Duodenal mucosa (tissue), 2 donors: Measurements from ENCODE around the gene UGT1A9.

ENCODE experiments used
- H3K27ac ChIP-seq: one replicate; pipeline ENCODE4 v1.7.0; 2013; ENCODE audit warnings: low read depth, low read length
- H3K27me3 ChIP-seq, 2 donors: one replicate each; pipeline ENCODE4 v1.7.0; 2013; ENCODE audit warnings: low read length in 2 of 2, control low read depth in 1 of 2; ENCODE audit not compliant: insufficient read depth in 2 of 2, control insufficient read depth in 1 of 2
- H3K36me3 ChIP-seq, 2 donors: one replicate each; pipeline ENCODE4 v1.7.0; 2013; ENCODE audit warnings: low read length in 2 of 2, control low read depth in 1 of 2; ENCODE audit not compliant: insufficient read depth in 2 of 2, control insufficient read depth in 1 of 2
- H3K4me1 ChIP-seq, 2 donors: one replicate each; pipeline ENCODE4 v1.7.0; 2013; ENCODE audit warnings: low read length in 2 of 2, control low read depth in 1 of 2; ENCODE audit not compliant: insufficient read depth in 2 of 2, control insufficient read depth in 1 of 2
- H3K4me3 ChIP-seq, 2 donors: one replicate each; pipeline ENCODE4 v1.7.0; 2013; ENCODE audit warnings: low read length in 2 of 2, low read depth in 1 of 2
- H3K9ac ChIP-seq, 2 donors: one replicate each; pipeline ENCODE4 v1.7.0; 2013; ENCODE audit warnings: low read length in 2 of 2, low read depth in 1 of 2
- H3K9me3 ChIP-seq, 2 donors: one replicate each; pipeline ENCODE4 v1.7.0; 2013; ENCODE audit warnings: low read length in 2 of 2, control low read depth in 1 of 2; ENCODE audit not compliant: control insufficient read depth in 1 of 2

The UGT1A9 gene

DNA sequence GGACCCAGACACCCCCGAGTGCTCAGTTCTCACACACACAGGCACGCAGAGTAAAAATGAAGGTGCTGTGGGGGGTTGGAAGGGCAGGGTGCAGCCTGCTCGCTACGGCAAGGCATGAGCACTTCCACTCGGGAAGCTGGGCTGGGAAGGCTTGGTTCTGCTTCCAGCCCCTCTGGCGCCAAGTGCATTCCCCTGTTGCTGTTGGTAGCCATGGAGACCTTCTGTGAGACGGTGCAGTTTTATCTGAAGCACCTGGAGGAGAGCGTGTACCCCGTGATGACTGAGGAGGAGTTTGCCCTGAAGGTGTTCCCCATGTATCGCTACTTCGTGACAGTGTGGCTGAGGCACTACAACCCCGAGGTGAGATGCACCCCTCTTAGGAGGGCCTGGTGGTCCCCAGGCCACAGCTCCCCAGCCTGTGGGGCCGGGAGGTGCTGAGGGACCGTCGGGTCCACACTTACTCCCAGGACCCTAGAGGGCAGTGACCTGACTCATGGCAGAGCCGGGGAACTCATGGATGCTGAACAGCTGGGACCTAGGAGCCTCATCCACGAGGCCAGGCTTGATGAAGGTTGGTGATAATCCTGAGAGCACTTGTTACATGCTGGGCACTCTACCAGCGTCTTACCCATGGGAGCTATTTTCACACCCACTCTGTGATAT, 121.9 kb downstream of the UGT1A9 start:
- H3K4me1 ChIP-seq = peaks cover 0 to 7% of the 10 kb centered on the region in 2 donors
- H3K27ac ChIP-seq = no peak overlapping the region
- no peak overlapping the region for H3K4me3 ChIP-seq
- H3K36me3 ChIP-seq = no peaks in the 10 kb centered on the region
- no peaks in the 10 kb centered on the region for H3K27me3 ChIP-seq
- H3K9me3 ChIP-seq = no peaks in the 10 kb centered on the region
- no peak overlapping the region for H3K9ac ChIP-seq

- Histone ChIP-seq H3K27me3 (no peaks in the 10 kb centered on the region), H3K36me3 (no peaks in the 10 kb centered on the region), H3K9me3 (no peaks in the 10 kb centered on the region), H3K9ac (no peak overlapping the region), H3K4me1 (peaks cover 0 to 7% of the 10 kb centered on the region in 2 donors), H3K4me3 (no peak overlapping the region), H3K27ac (no peak overlapping the region)
Observed at GRCh38 chr2:233794128-233794658, 122.5 kb downstream of the UGT1A9 start.

- Histone ChIP-seq H3K9ac (no peak overlapping the region), H3K9me3 (no peaks in the 10 kb centered on the region), H3K4me3 (no peak overlapping the region), H3K36me3 (no peaks in the 10 kb centered on the region), H3K27me3 (no peaks in the 10 kb centered on the region), H3K27ac (no peak overlapping the region), H3K4me1 (peaks cover 0 to 7% of the 10 kb centered on the region in 2 donors)
Observed at GRCh38 chr2:233795735-233796171, 124.1 kb downstream of the UGT1A9 start.

- Histone ChIP-seq H3K36me3 (no peaks in the 10 kb centered on the region), H3K4me1 (peaks cover 0 to 7% of the 10 kb centered on the region in 2 donors), H3K27me3 (no peaks in the 10 kb centered on the region), H3K27ac (no peak overlapping the region), H3K9me3 (no peaks in the 10 kb centered on the region), H3K9ac (no peak overlapping the region), H3K4me3 (no peak overlapping the region)
Observed at GRCh38 chr2:233796254-233796653, 124.6 kb downstream of the UGT1A9 start.

DNA sequence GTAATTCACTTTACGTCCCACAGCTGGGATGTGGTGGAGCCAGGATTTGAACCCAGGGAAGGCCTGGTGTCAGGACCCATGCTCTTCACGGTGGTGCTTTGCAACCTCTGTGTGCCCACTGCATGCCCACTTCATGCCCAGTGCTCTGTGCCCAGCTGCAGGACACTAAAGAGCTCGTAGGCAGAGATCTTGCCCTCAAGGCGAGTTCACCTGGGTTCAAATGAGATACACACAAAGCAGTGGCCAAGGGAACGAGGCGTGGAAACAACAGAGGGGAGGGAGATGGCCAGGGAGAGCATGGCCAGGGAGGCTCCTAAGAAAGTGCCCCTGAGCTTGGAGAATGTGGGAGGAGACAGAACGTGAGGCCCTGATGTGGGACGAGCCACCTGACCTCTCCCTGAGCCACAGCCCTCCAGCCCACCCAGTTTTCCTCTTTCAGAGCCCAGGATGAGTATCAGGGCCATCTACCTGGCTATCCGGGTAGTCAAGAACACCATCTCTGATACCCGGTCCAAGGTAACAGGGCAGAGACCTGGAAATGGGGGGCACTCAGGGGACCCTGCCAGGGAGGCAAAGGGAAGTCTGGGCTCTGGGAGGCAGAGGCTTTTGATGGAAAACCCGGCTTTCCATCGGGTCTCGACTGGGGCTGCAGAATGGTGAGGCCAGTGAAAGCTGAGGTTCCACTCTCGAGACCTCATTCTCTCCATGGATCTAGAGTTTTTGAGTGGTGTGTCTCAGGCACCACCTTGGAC, 126.8 kb downstream of the UGT1A9 start:
- Histone ChIP-seq H3K9ac (no peak overlapping the region), H3K27me3 (no peaks in the 10 kb centered on the region), H3K9me3 (no peaks in the 10 kb centered on the region)

GRCh38 chr2:233799087-233799665, 127.5 kb downstream of the UGT1A9 start:
- no peaks in the 10 kb centered on the region for H3K4me1 ChIP-seq

More for the DNA sequence above, 126.8 kb downstream of the UGT1A9 start:
- Histone ChIP-seq H3K4me1 (peaks cover 0 to 3% of the 10 kb centered on the region in 2 donors), H3K36me3 (no peaks in the 10 kb centered on the region), H3K27ac (no peak overlapping the region), H3K4me3 (no peak overlapping the region)

GRCh38 chr2:233799716-233800115, 128.0 kb downstream of the UGT1A9 start:
- H3K9me3 ChIP-seq = no peaks in the 10 kb centered on the region
- H3K27me3 ChIP-seq = no peaks in the 10 kb centered on the region
- no peaks in the 10 kb centered on the region for H3K36me3 ChIP-seq
- H3K4me1 ChIP-seq = no peaks in the 10 kb centered on the region
- H3K27ac ChIP-seq = no peak overlapping the region
- H3K9ac ChIP-seq = no peak overlapping the region
- H3K4me3 ChIP-seq = no peak overlapping the region

More at GRCh38 chr2:233799087-233799665, 127.5 kb downstream of the UGT1A9 start:
- no peaks in the 10 kb centered on the region for H3K9me3 ChIP-seq
- no peak overlapping the region for H3K27ac ChIP-seq
- no peak overlapping the region for H3K9ac ChIP-seq
- H3K27me3 ChIP-seq = no peaks in the 10 kb centered on the region
- H3K36me3 ChIP-seq = no peaks in the 10 kb centered on the region
- no peak overlapping the region for H3K4me3 ChIP-seq

GRCh38 chr2:233800208-233800607, 128.5 kb downstream of the UGT1A9 start:
- H3K27me3 ChIP-seq = no peaks in the 10 kb centered on the region
- no peaks in the 10 kb centered on the region for H3K4me1 ChIP-seq
- H3K27ac ChIP-seq = no peak overlapping the region
- H3K9ac ChIP-seq = no peak overlapping the region
- no peak overlapping the region for H3K4me3 ChIP-seq
- no peaks in the 10 kb centered on the region for H3K36me3 ChIP-seq
- H3K9me3 ChIP-seq = no peaks in the 10 kb centered on the region

- Histone ChIP-seq H3K4me3 (no peak overlapping the region), H3K9ac (no peak overlapping the region), H3K36me3 (no peaks in the 10 kb centered on the region), H3K27me3 (no peaks in the 10 kb centered on the region), H3K27ac (no peak overlapping the region), H3K4me1 (no peaks in the 10 kb centered on the region), H3K9me3 (no peaks in the 10 kb centered on the region)
Observed at GRCh38 chr2:233801357-233802131, 129.8 kb downstream of the UGT1A9 start.
